DMS153 (cell line): ENCODE results near the gene PNPLA7.
"Not testable (repeated sequence)": the region's sequence is repeated elsewhere in the genome, so short reads cannot be mapped to it uniquely, and the experiment has no call there.

Source experiments
- DNase-seq: peaks from one replicate; lab custom pipeline; 2025; lab: John Stamatoyannopoulos, UW

Gene PNPLA7

DNA sequence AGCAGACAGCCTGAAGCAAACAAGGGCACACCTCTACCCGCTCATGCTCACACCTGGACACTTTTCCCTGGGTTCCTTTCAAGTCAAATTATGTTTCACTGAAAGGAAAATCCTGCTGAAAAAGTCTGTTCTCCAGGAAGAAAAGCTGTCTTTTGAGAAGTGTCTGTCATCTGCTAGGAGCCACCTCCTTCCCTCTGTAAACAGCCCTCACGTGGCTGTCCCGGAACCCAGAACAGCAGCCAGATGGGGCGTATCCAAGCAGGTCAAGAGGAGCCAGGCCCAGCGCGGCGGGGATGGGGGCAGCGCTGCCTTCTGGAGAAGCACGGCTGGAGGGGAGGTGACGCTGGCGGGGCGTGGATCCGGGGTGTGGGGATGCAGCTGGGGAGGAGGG lies at the start of gene PNPLA7:
Gene PNPLA7 (minus strand): TSS at position 172 of the 391 bp plus-strand sequence. CDS start 205 bp downstream, outside the sequence.
- DNase-seq = peak; percentile 55

DNA sequence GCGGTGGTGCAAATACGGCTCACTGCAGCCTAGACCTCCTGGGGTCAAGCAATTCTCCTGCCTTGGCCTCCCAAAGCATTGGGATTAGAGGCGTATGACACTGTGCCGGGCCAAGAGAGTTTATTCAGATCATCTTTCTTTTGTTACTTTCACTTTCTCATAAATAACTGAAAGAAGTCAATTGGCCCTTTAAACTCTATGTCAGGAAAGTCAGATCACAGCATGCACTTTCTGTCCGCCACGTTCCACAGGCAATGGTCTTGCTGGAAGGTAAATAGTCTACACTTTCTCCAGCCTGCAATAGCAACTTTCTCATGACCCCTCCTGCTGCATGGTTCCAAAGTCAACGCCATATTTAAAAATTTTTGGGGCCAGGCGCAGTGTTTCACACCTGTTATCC lies 48.7 kb upstream of the PNPLA7 start:
- no peak for DNase-seq

DNA sequence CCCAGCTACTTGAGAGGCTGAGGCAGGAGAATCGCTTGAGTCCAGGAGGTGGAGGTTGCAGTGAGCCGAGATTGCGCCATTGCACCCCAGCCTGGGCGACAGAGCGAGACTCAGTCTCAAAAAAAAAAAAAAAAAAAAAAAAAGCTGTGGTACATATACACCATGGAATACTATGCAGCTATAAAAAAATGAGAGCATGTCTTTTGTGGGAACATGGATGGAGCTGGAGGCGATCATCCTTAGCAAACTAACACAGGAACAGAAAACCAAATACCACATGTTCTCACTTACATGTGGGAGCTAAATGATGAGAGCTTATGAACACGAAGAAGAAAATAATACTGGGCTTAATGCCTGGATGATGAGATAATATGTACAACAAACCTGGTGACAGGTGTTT lies 46.4 kb upstream of the PNPLA7 start:
- DNase-seq = not testable (repeated sequence)

DNA sequence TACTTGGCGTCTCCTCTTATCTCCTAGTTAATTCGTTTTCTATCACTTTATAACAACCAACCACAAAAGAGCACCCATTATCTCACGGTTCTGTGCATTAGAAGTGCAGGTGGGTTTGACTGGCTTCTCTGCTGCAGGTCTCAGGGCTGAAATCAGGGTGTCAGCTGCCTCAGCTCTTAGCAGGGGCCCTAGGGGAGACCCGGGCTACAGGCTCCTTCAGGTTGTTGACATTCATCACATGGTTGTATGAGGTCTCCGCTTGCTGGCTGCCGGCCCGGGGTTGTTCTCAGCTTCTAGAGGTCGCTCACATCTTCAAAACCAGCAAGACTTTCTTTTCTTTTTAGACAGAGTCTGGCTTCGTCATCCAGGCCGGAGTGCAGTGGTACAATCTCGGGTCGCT lies 43.0 kb upstream of the PNPLA7 start:
- no peak for DNase-seq

DNA sequence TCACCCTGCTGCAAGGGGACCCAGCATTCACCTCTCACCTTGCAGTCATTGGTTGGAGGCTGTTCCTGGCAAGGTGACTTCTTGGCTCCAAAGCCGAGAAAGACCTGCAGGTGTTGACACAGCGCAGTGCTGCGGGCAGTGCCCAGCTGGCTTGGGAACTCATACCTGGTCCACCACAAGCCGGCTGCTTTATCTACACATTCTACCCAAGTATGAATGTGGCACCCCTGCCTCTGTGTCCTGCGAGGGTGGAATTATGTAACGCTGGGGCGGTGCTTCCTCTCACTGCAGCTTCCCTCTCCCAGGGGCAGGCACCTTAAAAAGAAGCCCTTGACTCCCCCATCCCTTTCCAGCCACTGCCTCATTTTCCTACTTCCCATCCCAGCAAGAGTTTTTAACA lies 42.6 kb upstream of the PNPLA7 start:
- DNase-seq = no peak

DNA sequence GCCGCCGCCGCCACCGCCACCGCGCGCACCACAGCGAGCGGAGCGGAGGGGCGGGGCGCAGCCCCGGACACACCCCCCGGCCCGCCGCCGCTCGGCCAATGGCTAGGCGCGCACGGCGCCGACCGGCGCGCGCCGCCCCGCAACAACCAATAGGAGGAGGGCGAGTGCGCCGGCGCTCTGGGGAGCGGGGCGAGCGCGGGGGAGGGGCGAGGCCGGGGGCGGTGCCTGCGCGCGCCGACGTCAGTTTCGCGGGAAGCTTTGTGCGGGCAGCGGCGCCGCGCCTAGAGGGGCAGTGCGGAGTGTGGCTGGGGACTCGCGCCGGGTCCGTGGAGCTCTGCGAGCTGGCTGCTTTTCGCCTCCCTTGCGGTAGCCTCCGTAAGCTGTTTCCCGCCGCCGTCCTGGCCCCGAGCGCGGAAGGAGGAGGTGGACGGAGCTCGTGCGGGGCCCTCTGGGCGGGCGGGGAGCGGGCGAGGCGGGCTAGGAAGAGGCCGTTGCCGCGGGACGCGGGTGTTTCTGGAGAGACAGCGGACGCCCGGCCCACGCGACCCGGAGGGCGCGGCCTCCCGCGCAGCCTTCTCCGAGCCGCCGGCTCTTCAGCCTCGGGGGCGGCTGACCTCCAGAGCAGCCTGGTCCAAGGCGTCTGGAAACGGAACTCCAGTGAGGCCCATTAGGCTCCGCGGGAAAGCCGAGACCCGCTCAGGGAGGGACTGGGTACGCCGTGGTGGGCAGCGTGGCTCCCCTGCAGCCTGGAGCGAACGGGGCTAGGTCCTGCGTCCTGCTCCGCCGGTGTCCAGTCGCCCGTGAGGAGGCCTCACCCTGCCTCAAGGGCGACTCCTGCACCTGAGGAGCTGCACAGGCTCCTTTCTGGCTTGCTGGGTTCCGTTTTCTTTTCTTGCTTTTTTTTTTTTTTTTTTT lies 40.5 kb upstream of the PNPLA7 start, which contains the start of gene ZMYND19:
Gene ZMYND19 (minus strand): TSS at position 44 of the 915 bp plus-strand sequence. CDS start 249 bp downstream, outside the sequence.
- DNase-seq = peak; percentile 72

DNA sequence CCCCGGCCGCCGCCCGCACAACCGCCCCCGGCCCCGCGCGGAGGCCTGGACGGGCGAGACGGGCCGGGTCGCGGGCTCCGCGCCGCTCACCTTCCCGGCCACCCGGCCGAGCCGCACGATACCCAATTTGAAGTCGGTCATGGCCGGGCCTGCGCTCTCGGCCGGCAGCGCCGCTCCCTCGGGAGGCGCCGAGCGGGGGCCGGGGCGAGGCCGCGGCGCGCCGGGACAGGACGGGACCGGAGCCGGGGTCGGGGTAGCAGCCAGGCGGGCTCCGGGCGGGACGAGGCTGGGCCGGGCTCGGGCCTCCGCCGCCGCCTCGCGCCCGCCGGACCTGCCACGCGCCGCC lies 39.9 kb upstream of the PNPLA7 start:
- no peak for DNase-seq

DNA sequence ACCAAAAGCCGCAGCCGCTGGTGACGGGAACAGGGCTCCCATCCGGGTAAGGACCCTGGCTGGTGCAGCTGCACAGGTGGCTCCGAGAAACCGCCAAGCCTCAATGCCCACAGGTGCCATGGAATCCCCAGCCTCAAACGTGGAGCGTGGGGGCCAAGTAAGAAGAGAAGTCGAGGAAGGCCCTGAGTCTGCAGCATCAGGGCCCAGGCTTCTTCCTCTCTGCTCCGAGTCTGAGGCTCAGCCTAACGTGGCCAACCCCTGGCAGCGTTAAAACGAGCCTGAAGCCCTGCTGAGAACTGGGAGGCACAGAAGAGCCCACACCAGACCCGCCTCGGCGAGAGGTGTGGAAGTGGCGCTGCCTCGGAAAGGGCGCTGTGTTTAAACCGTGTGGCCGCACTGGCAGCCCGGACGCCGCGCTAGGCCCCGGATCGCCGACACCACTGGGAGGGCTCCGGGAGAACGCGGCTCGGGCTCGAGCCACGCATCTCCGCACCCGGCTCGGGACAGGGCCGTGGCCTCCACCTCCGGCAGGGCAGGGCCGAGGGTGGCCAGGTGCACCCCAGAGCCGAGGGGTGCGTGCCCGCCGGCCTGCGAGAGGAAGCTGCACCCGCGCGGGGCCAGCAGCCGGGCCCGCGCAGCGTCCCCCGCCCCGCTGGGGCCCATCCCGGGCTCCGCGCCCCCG lies 39.4 kb upstream of the PNPLA7 start:
- DNase-seq = no peak

DNA sequence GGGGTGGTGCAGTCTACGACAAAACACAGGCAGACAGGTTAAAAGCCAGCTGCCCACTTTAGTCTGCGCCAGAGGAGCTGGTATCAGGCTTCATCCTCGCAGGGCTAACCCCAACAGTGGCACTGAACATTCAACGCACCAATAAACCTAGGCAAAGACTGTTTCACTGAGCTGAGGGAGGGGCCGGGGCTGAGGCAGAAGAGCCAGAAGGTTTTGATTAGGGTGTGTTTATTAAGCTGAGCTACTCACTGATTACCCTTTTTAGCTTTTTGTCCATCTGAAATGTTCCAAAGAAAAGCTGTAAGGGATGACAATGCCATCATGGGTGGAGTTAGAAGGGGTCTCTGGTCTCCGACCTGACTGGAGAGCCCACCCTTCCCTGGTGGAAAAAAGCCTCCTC lies 38.7 kb upstream of the PNPLA7 start:
- no peak for DNase-seq

DNA sequence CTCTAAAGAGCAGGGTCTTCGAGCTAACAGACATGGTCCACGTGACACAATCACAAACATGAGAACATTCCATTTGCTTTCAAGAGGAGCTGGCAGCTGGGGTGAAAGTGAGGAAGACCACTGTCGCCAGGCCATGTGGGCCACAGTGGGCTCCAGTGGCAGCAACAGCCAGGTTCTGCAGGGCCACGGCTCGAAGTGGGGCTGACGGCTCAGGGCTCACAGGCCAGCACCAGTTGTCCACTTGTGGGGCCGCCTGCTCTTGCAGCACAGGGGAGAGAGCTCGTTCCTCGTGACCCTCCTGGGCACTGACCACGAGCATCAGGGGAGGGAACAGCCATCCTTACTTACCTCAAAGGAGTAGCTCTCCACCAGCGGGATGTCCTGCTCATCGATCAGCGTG lies 38.1 kb upstream of the PNPLA7 start:
- DNase-seq = no peak

DNA sequence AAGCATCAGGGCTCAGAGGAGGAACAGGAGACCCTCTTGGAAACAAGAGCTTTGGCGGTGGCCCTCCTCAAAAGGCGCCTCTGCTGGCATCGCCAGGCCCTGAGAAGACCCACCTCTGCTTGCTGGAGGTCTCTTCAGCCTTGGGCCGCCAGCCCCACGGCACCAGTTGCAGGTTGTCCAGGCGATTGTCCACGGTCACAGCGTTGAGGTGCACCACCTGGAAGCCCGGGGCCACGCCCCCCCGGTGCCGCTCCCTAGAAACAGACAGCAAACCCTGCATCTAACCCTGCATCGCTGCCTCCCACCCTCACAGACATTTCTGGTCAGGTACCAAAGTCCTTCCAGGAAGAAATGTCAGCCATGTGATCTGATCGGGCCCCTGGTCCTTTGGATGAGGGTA lies 36.7 kb upstream of the PNPLA7 start:
- DNase-seq = no peak

DNA sequence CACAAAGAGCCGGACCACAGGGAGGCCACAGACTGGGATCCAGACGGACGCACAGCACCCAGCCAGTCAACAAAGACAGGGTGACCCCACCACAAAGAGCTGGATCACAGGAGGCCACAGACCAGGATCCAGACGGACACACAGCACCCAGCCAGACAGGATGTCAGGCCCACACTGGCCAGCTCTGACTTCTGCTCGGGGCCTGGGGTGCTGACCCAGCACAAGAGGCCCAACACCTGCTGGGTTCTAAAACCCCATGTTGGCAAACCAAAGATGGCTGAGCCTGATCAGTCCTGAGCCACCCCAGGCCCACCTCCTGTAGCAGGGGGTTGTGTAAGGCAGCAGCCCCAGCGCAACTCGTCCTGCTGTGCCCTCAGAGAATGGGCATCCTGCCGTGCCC lies 33.8 kb upstream of the PNPLA7 start:
- no peak for DNase-seq

DNA sequence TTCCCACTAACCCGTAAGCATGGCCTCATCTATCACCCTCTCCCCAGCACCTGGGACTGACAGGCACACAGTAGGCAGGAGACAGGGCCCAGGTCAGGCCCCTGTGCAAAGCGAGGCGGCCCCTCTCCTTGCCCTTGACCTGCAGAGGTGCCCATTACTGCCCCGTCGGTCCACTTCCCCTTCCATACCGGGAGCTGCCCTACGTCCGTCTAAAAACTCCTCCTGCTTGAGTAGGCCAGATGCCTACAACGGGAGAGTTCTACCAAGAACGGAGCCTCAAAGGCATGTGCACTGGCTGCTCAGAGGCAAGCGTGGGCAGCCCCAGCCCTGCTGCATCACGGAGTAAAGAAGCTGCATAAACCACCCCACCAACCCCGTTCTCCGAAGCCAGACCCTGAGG lies 33.1 kb upstream of the PNPLA7 start:
- DNase-seq = no peak

DNA sequence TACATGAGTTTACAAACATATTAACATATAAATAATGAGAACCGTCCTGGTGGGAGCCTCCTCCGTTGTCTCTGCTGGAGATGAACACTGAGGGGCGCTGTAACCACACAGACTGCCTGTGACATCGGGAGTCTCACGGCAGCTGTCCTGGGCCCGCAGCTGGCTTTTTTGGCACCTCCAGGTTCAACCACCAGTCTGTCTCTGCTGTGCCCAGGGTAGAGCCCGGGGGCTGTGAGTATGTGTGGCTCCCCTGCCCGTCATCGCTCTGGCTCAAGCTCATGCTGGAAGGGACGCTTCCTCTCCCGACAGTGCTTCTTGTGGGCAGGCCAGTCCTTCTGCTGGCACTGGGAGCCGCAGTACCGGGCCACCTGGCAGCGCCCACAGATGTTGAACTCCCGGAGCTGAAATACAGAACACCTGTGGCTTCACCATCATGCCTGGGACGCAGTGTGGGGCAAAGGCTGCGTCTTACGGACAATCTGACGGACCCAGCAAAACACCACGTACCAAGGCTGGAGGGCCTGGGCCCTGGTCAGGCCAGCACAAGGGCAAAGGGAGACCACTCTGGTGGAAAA lies 32.2 kb upstream of the PNPLA7 start:
- no peak for DNase-seq

DNA sequence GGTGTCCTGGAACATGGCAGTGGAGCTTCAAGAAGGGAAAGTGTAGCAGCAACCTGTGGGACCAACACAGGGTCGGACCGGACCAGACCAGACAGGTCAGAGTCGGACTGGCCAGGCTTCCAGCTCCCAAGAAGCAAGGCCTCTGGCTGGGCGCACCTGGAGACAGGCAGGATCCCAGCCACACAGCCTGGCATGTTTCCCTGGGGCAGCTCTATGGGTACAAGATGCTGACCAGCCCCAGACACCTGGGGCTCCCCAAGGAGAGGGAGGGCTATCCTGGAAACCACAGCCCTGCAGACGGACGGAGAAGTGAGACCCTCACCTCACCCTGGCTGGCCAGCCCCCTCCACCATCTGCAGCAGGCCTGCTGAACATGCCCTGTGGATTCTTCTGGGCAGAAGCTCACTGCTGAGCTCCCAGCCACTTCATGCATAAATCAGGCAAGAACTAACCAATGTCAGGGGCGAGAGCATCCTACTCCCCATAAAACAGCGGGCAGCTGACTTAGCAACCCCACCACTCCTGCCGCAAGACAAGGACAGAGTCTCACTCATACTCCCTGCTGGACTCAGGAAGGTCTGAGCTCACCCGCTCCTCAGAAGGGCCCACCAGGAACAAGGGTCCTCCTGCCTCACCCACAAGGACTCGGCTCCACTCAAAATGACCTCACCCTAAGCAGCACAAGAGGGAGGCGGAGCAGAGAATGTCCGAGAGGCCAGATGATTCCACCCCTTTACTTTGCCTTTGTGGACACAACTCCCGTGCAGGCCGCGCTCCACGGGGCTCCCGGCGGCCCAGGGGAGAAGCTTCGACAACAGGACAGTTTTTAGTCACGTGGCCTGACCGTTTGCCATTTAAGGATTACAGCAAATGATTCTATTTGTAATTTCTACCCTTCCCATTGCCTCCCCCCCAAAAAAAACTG lies 31.4 kb upstream of the PNPLA7 start:
- no peak for DNase-seq

DNA sequence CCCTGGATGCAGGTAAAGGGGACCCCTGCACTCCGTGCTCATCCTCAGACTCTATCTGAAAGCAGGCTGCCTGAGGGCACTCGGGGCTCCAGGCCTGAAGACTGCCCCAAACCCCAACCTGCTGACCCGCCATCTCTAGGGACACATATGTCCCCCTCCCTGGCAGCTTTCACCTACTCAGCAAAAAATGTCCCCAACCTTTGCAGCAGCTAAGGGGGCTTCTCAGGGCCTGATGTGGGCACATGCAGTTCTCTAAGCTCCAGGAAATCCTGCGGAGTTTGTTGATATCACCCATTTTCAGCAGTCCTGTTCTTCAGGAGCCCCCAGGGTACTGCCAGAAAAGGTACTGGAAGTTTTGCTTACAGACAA lies 30.7 kb upstream of the PNPLA7 start:
- no peak for DNase-seq

DNA sequence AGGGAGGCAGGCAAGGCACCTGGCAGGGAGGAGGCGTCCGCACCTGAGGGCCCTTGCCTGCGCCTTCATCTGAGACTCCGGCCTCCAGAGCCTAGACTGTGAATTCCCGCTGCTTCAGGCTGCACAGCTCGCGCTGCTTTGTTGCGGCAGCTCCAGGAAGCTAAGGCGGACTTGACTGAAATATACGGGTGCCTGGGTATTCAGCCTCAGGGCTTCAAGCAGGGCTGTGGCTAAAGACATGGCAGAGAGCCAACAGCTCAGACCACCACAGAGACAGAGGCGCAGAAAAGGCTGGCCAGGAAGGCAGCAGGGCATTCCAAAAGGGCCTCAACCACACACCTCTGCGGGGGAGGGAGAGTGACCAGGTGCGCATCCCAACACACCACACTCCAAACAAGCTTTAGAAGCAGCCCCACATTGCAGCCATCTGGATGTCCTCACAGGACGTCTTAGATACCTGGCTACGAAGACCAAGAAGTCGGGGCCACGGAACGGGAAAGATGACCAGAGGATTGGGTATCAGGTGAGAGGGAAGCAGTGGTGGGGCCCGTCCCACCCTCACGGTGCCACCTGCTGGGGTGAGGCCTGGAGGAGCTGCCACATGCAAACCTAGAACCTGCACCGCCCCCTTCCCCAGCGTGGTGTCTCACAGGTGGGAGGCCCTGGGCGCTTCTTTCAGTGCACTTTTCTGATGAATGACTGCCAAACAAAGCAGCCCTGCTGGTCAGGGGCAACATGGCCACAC lies 30.2 kb upstream of the PNPLA7 start:
- DNase-seq = no peak

DNA sequence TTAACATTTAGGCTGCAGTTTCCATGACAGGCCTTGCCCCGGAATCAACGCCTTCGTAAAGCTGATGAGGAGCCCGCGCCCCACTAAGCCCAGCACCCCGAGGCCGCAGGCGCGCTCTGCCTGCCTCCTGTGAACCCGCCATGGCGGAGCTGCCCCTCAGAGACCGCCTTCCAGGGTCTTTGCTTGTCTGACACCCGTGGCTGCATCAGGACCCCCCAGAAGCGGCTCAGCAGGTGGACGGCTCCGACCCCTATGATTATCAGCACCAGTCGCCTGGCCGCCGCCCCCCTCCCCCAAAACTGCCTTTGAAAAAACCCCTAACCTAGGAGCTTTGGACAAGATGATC lies 29.0 kb upstream of the PNPLA7 start:
- no peak for DNase-seq

DNA sequence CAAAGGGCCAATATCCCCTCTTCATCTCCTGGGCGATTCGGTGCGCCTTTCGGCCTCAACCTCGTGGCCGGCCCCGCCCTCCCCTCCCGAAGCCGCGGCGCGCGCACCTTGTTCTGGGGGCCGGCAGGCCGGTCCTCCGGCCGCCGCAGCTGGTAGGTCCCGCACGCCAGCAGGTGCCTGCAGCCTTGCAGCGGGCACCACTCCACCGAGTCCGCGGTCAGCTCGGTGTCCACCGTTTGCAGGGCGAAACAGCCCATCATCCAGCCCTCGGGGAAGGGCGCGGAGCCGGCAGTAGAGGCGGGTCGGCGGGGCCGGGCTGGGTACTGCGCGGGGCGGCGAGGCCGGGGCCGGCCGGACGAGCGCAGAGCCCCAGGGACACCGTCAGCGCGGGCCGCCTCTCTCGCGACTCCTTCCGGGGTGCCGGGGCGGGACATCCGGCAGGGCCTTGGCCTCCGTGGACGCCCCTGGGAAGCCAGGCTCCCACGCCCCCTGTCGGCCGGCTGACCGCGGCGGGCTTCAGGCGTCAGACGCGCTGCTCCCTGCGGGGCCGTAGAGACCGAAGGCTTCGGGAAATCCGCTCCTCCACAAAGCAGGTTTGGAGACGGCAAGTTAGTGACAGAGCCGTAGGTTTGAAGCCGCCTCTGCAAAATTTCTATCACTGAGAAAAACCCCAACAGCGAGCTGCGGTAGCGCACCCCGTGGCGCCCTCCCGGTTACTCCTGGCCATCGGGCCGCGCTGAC lies 28.5 kb upstream of the PNPLA7 start, which contains the start of gene DPH7:
Gene DPH7 (minus strand): TSS at position 408 of the 741 bp plus-strand sequence. CDS start 148 bp downstream, at position 260.
- DNase-seq = peak; percentile 74

DNA sequence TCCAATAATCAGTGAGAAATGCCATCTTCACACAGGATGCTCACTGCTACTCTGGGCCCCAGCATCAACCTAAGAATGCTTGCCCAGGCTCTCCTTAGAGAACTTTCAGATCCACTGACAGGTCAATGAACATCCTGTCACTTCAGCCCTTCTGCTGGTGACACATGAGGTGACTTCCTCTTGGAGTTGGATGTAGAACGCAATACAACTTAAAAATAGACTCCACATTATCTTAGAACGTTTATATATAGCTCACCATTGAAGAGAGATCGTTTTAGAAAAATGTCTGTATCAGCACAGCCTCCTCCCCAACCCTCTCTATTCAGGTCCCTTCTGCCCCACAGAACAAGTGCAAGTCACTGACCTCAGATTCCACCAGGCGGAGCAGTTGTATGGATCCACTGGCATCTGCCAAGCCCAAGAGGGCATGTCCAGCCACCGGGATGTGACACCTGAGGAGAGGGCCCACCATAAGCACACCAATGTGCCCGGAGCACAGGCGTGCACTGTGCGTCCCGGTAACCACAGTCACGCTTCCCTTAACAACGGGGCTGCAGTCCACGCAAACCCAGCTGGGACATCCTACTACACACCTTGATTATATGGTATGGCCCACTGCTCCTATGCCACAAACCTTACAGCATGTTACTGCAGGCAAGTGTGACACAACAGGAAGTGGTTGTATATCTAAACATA lies 25.7 kb upstream of the PNPLA7 start:
- no peak for DNase-seq
